Measurements from ENCODE around the gene DNAJA2.
"Not testable (repeated sequence)": the region's sequence is repeated elsewhere in the genome, so short reads cannot be mapped to it uniquely, and the experiment has no call there.

Gene DNAJA2

DNA sequence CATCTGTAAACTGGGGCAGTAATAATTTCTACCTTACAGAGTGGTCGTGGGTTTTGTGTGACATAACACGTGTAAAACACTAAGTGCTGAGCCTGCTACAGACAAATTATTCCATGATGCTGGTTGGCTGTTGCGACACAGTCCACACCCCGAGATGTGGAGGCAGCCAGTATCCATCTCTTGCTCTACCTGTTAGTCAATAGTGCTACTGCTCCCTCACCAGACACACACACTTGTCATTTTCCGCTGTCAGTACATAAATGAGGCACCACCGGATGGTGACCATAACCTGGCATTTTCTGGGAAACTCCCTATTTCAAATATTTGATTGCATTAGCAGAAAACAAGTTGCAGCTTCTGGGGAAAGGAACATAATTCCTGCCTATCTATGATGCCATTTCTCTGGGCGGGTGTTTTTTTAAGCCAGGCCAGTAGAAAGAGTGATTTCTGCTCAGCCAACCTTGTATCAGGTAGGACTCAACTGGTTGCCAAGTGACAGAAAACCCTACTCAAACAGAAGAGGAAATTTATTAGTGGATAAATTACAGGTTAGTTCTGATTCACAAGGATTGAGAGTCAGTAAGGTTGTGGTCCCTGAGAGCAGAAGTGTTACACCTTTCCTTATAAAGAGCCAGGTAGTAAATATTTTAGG is 24.1 kb downstream of the DNAJA2 start:
- DNase-seq: no peak
- peaks cover 3% of the 10 kb centered on the region for H3K36me3 ChIP-seq (replicated peaks)
- TF ChIP-seq, protein P1, sequence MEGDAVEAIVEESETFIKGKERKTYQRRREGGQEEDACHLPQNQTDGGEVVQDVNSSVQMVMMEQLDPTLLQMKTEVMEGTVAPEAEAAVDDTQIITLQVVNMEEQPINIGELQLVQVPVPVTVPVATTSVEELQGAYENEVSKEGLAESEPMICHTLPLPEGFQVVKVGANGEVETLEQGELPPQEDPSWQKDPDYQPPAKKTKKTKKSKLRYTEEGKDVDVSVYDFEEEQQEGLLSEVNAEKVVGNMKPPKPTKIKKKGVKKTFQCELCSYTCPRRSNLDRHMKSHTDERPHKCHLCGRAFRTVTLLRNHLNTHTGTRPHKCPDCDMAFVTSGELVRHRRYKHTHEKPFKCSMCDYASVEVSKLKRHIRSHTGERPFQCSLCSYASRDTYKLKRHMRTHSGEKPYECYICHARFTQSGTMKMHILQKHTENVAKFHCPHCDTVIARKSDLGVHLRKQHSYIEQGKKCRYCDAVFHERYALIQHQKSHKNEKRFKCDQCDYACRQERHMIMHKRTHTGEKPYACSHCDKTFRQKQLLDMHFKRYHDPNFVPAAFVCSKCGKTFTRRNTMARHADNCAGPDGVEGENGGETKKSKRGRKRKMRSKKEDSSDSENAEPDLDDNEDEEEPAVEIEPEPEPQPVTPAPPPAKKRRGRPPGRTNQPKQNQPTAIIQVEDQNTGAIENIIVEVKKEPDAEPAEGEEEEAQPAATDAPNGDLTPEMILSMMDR (IDR thresholded peaks at IDR 0.05; ENCODE audit: low read depth, low read length, missing control alignments): no peak
- in situ Hi-C loops (cut with HindIII; ENCODE audit: low pct_ligation_motif_present, low sequenced_read_pairs): no loop called here
- H3K27me3 ChIP-seq (replicated peaks): no peaks in the 10 kb centered on the region
- H3K27ac ChIP-seq: no peak overlapping the region
- H3K4me3 ChIP-seq (ENCODE audit: low read depth, low read length): no peak overlapping the region

DNA sequence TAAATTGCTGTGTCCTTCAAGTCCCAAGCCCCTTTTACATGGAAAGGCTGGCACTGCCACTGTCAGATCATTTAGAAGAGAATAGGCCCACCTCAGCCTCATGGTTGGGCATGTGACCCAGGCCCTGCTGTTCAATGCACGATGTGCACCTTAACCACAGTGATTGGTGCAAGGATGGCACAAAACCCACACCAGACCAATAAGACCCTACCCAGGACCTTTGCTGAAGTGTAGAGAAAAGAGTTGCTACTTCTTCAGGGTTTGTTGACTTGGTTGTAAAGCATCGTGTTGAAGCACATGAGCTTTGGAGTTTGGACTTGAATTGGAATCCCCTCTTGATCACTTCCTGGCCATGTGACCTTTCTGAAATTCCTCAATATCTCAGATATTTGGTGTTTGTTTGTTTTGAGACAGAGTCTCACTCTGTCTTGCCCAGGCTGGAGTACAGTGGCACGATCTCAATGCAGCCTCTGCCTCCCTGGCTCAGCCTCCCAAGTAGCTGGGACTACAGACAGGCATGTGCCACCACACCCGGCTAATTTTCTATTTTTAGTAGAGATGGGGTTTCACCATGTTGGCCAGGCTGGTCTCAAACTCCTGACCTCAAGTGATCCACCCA is 24.8 kb downstream of the DNAJA2 start:
- in situ Hi-C loops (cut with HindIII; ENCODE audit: low pct_ligation_motif_present, low sequenced_read_pairs): no loop called here
- no peak for DNase-seq
- H3K36me3 ChIP-seq (replicated peaks): no peaks in the 10 kb centered on the region
- H3K4me3 ChIP-seq (ENCODE audit: low read depth, low read length): no peak overlapping the region
- H3K27ac ChIP-seq: no peak overlapping the region
- no peaks in the 10 kb centered on the region for H3K27me3 ChIP-seq (replicated peaks)
- TF ChIP-seq, protein P1 (IDR thresholded peaks at IDR 0.05; ENCODE audit: low read depth, low read length, missing control alignments): no peak

DNA sequence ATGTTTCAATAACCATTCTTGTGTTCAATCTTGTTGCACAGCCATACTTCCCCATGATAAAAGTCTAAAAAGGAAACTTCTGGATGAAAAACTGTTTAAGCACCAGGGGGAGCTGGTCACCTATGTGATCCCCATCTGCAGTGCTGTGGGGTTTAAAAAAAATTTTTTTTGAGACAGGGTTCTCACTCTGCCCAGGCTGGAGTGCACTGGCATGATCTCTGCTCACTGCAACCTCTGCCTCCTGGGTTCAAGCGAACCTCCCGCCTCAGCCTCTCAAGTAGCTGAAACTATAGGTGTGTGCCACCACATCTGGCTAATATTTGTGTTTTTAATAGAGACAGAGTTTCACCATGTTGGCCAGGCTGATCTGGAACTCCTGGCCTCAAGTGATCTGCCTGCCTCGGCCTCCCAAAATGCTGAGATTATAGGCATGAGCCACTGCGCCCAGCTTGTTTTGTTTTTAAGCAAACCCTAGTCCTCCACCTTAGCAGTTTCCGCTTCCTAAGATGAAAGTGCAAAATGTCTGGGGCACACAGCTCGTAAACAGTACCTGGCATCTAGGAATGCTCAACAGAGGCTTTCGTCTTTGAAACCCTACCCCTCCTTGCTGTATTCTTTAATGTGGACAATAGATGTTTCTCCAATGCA is 25.4 kb downstream of the DNAJA2 start:
- in situ Hi-C loops (cut with HindIII; ENCODE audit: low pct_ligation_motif_present, low sequenced_read_pairs): no loop called here
- no peaks in the 10 kb centered on the region for H3K36me3 ChIP-seq (replicated peaks)
- H3K27me3 ChIP-seq (replicated peaks): no peaks in the 10 kb centered on the region
- H3K27ac ChIP-seq: no peak overlapping the region
- no peak overlapping the region for H3K4me3 ChIP-seq (ENCODE audit: low read depth, low read length)
- TF ChIP-seq, protein P1 (IDR thresholded peaks at IDR 0.05; ENCODE audit: low read depth, low read length, missing control alignments): peak; percentile 71
- DNase-seq: peak; percentile 17

DNA sequence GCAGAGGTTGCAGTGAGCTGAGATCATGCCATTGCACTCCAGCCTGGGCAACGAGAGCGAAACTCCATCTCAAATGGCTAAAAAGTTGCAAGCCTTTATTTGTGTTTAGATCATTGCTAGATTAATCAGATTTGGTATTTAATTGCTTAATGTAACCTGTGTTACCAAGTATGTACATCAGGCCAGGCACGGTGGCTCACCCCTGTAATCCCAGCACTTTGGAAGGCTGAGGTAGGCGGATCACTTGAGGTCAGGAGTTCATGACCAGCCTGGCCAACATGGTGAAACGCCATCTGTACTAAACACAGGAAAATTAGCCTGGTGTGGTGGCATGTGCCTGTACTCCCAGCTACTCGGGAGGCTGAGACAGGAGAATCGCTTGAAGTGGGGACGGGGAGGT is 28.8 kb downstream of the DNAJA2 start:
- DNase-seq; H3K4me3 ChIP-seq (ENCODE audit: low read depth, low read length); H3K27ac ChIP-seq; H3K27me3 ChIP-seq (replicated peaks); in situ Hi-C loops (cut with HindIII; ENCODE audit: low pct_ligation_motif_present, low sequenced_read_pairs); H3K36me3 ChIP-seq (replicated peaks): not testable (repeated sequence)

DNA sequence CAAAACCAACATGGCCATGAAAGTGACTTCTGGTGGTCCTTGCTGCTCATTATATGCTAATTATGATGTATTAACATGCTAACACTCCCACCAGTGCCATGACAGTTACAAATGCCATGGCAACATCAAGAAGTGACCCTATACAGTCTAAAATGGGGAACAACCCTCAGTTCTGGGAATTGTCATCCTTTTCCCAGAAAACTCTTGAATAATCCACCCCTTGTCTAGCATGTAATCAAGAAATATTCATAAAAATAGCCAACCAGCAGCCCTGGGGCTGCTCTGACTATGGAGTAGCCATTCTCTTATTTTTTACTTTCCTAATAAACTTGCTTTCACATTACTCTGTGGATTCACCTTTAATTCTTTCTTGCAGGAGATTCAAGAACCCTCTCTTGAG is 35.9 kb downstream of the DNAJA2 start:
- in situ Hi-C loops (cut with HindIII; ENCODE audit: low pct_ligation_motif_present, low sequenced_read_pairs): no loop called here

DNA sequence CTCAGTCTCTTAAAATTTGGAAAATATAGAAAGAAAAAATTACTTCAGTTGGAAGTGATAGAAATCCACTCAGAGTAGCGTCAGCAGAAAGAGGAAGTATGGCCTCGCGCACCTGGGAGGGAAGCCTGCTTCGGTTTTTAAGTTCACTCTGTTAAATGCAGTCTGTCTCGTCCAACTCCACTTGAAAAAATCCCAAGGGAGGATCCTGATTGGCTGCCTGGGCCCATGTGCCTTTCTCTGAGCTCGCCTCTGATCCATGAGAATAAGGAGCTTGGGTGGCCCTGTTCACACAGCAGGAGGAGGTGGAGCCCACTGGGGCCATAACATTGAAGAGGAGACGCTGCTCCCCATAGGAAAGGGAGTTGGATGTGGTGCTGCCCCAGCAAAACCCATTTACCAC is 40.7 kb downstream of the DNAJA2 start:
- in situ Hi-C loops (cut with HindIII; ENCODE audit: low pct_ligation_motif_present, low sequenced_read_pairs): no loop called here
- Histone ChIP-seq H3K36me3 (replicated peaks) (peaks cover 2% of the 10 kb centered on the region), H3K4me3 (ENCODE audit: low read depth, low read length) (no peak overlapping the region), H3K27me3 (replicated peaks) (no peaks in the 10 kb centered on the region), H3K27ac (no peak overlapping the region)
- TF ChIP-seq, protein P1 (IDR thresholded peaks at IDR 0.05; ENCODE audit: low read depth, low read length, missing control alignments): no peak
- no peak for DNase-seq

More for the DNA sequence above, 35.9 kb downstream of the DNAJA2 start:
- no peak overlapping the region for H3K4me3 ChIP-seq (ENCODE audit: low read depth, low read length)
- no peaks in the 10 kb centered on the region for H3K27me3 ChIP-seq (replicated peaks)
- H3K27ac ChIP-seq: no peak overlapping the region
- no peak for DNase-seq
- TF ChIP-seq, protein P1 (IDR thresholded peaks at IDR 0.05; ENCODE audit: low read depth, low read length, missing control alignments): no peak
- no peaks in the 10 kb centered on the region for H3K36me3 ChIP-seq (replicated peaks)

Measured in brain microvascular endothelial cell (primary cell).